GM23248 (cell line): ENCODE data around the gene SEMA3F. TPM values are rescaled to one million over a fixed set of nuclear protein-coding genes. Genes with fewer than 3 reads are reported as not detected.
A peak's percentile ranks its signal among the peaks of the same experiment; 100 is the strongest.

ENCODE experiments used
- DNase-seq: peaks from one replicate; pipeline ENCODE4 v3.0.0-alpha.2; 2015
- H2AFZ ChIP-seq: fragments of 200-600 bp; sonication (generic); 2 replicates; pipeline ENCODE4 v1.6.1; 2016; ENCODE audit warnings: antibody characterized with exemption
- H3F3A ChIP-seq: fragments of 200-600 bp; sonication (generic); 2 replicates; pipeline ENCODE4 v1.6.1; 2016; ENCODE audit warnings: mild to moderate bottlenecking, antibody characterized with exemption, mixed run types; ENCODE audit not compliant: insufficient read depth
- H3K27ac ChIP-seq: fragments of 200-600 bp; sonication (generic); 2 replicates; pipeline ENCODE4 v1.5.1; 2016; ENCODE audit warnings: mild to moderate bottlenecking
- H3K27me3 ChIP-seq: fragments of 200-600 bp; sonication (generic); replicated peaks from 2 replicates; pipeline ENCODE4 v1.6.1; 2016; ENCODE audit warnings: mild to moderate bottlenecking; ENCODE audit not compliant: insufficient read depth
- H3K36me3 ChIP-seq: fragments of 200-600 bp; sonication (generic); 2 replicates; pipeline ENCODE4 v1.6.1; 2016; ENCODE audit warnings: low read depth, mild to moderate bottlenecking
- H3K4me1 ChIP-seq: fragments of 200-600 bp; sonication (generic); 2 replicates; pipeline ENCODE4 v1.6.1; 2016; ENCODE audit warnings: mild to moderate bottlenecking; ENCODE audit not compliant: insufficient read depth
- H3K4me2 ChIP-seq: fragments of 200-600 bp; sonication (generic); one replicate; pipeline ENCODE4 v1.6.1; 2016; ENCODE audit warnings: mild to moderate bottlenecking; ENCODE audit not compliant: unreplicated experiment
- H3K4me3 ChIP-seq: fragments of 200-600 bp; sonication (generic); 2 replicates; pipeline ENCODE4 v1.5.1; 2016; ENCODE audit warnings: mild to moderate bottlenecking
- H3K79me2 ChIP-seq: fragments of 200-600 bp; sonication (generic); 2 replicates; pipeline ENCODE4 v1.6.1; 2016; ENCODE audit warnings: mild to moderate bottlenecking; ENCODE audit not compliant: insufficient read depth
- H3K9ac ChIP-seq: fragments of 200-600 bp; sonication (generic); 2 replicates; pipeline ENCODE4 v1.6.1; 2016; ENCODE audit warnings: mild to moderate bottlenecking
- H3K9me2 ChIP-seq: fragments of 200-600 bp; sonication (generic); 2 replicates; pipeline ENCODE4 v1.6.1; 2016; ENCODE audit warnings: mixed run types, mild to moderate bottlenecking, moderate library complexity; ENCODE audit not compliant: insufficient read depth
- H3K9me3 ChIP-seq: fragments of 200-600 bp; sonication (generic); one replicate; pipeline ENCODE4 v1.6.1; 2017; ENCODE audit warnings: low read depth
- H4K20me1 ChIP-seq: fragments of 200-600 bp; sonication (generic); 2 replicates; pipeline ENCODE4 v1.6.0; 2016; ENCODE audit not compliant: insufficient read depth
- EZH2 ChIP-seq: fragments of 200-600 bp; sonication (generic); IDR thresholded peaks from 2 replicates; pipeline ENCODE4 v1.6.1; 2018; ENCODE audit warnings: antibody characterized with exemption, mild to moderate bottlenecking; ENCODE audit not compliant: insufficient read depth, poor library complexity, severe bottlenecking
- EZH2phosphoT487 ChIP-seq: fragments of 200-600 bp; sonication (generic); IDR thresholded peaks from 2 replicates; pipeline ENCODE4 v1.6.1; 2018; ENCODE audit warnings: antibody characterized with exemption, moderate library complexity, mild to moderate bottlenecking, low read depth; ENCODE audit not compliant: insufficient read depth
- WGBS, 2 experiments: methylation state at CpG; one replicate each; pipeline ENCODE4 v1.1.6; 2015 to 2017; ENCODE audit warnings: low lambda C conversion rate in 2 of 2, low coverage in 1 of 2; ENCODE audit errors: missing lambda C conversion rate in 2 of 2; 5-methylcytosine and 5-hydroxymethylcytosine counted together
- in situ Hi-C: fragments of 300-500 bp; cut with MboI; formaldehyde crosslinking; loops from 2 replicates; pipeline ENCODE4 v1.15.0; 2020
- polyA plus RNA-seq: library from polyadenylated mRNA; unstranded; fragments of >200 nt; fragmentation: Nextera tagmentation; extraction: Ambion mirVana; gene quantifications from 2 replicates; pipeline ENCODE4 v1.2.1, GENCODE V29; 2016
- total RNA-seq: library from RNA; depleted of rRNA; stranded (reverse); fragments of >200 nt; shearing (Covaris generic); gene quantifications from 2 replicates; pipeline ENCODE4 v1.2.3, GENCODE V29; 2014

Gene SEMA3F
- total and polyA plus RNA-seq, 2 experiments from 2014 or later = 0.54 to 3.2 TPM

- peaks cover 4% of the 10 kb centered on the region; the same call in 1 of the 2 replicates for H3F3A ChIP-seq
- H2AFZ ChIP-seq = no peak overlapping the region
- no peaks in the 10 kb centered on the region for H3K9me2 ChIP-seq
- DNase-seq = no peak
- H4K20me1 ChIP-seq = no peaks in the 10 kb centered on the region
- no peaks in the 10 kb centered on the region for H3K9me3 ChIP-seq
- no peaks in the 10 kb centered on the region for H3K36me3 ChIP-seq
- WGBS, 2 experiments = 71 to 75% methylated on average over 4 of the region's 4 CpGs
- no peak overlapping the region for H3K9ac ChIP-seq
- no peak overlapping the region for H3K4me2 ChIP-seq
- H3K79me2 ChIP-seq = peaks cover 21% of the 10 kb centered on the region
- no peak overlapping the region for H3K27ac ChIP-seq
- H3K4me1 ChIP-seq = peaks cover 5% of the 10 kb centered on the region
- TF ChIP-seq EZH2phosphoT487 (no peak), EZH2 (no peak)
- in situ Hi-C loops = no loop called here
- H3K4me3 ChIP-seq = no peak overlapping the region
- no peaks in the 10 kb centered on the region for H3K27me3 ChIP-seq
These were observed 78.1 kb downstream of the SEMA3F start for GRCh38 chr3:50233176-50233575.

GRCh38 chr3:50235716-50236483 is 80.8 kb downstream of the SEMA3F start, which contains the start of gene GNAI2:
TSS of gene GNAI2 (plus strand) at chr3:50236204. CDS start at chr3:50236336, 132 bp downstream.
- H4K20me1 ChIP-seq = no peaks in the 10 kb centered on the region
- in situ Hi-C loops = no loop called here
- H3K9me2 ChIP-seq = no peaks in the 10 kb centered on the region
- 2% methylated on average over 42 to 75 of the region's 75 CpGs for WGBS, 2 experiments
- TF ChIP-seq EZH2 = no peak
- TF ChIP-seq EZH2phosphoT487 = no peak
- peaks cover 4% of the 10 kb centered on the region; the same call in 1 of the 2 replicates for H3F3A ChIP-seq
- H3K4me2 ChIP-seq = peak within 1 kb of the TSS; percentile 97
- H3K4me1 ChIP-seq = peaks cover 15% of the 10 kb centered on the region
- peak within 1 kb of the TSS; percentile 94 for H3K4me3 ChIP-seq
- peak; percentile 100 for DNase-seq
- no peaks in the 10 kb centered on the region for H3K27me3 ChIP-seq
- H3K27ac ChIP-seq = peak within 1 kb of the TSS; percentile 68
- peak within 1 kb of the TSS; percentile 89 for H3K9ac ChIP-seq
- H2AFZ ChIP-seq = peak within 1 kb of the TSS; percentile 77
- H3K9me3 ChIP-seq = no peaks in the 10 kb centered on the region
- H3K79me2 ChIP-seq = peaks cover 48% of the 10 kb centered on the region
- no peaks in the 10 kb centered on the region for H3K36me3 ChIP-seq

- in situ Hi-C loops = no loop called here
- H3F3A ChIP-seq = peaks cover 4% of the 10 kb centered on the region; the same call in 1 of the 2 replicates
- H3K9me2 ChIP-seq = no peaks in the 10 kb centered on the region
- H3K4me2 ChIP-seq = peak overlapping the region; percentile 97
- peak overlapping the region; percentile 94 for H3K4me3 ChIP-seq
- H3K27me3 ChIP-seq = no peaks in the 10 kb centered on the region
- WGBS, 2 experiments = 0 to 1% methylated on average over 12 to 13 of the region's 13 CpGs
- no peaks in the 10 kb centered on the region for H4K20me1 ChIP-seq
- peak overlapping the region; percentile 68 for H3K27ac ChIP-seq
- no peak overlapping the region for H2AFZ ChIP-seq
- H3K9me3 ChIP-seq = no peaks in the 10 kb centered on the region
- peaks cover 56% of the 10 kb centered on the region for H3K79me2 ChIP-seq
- H3K9ac ChIP-seq = peak overlapping the region; percentile 89
- no peaks in the 10 kb centered on the region for H3K36me3 ChIP-seq
- H3K4me1 ChIP-seq = peaks cover 15% of the 10 kb centered on the region
- DNase-seq = no peak
- no peak for TF ChIP-seq EZH2
These were observed 81.5 kb downstream of the SEMA3F start for GRCh38 chr3:50236484-50237132.

GRCh38 chr3:50237133-50237651 is 82.1 kb downstream of the SEMA3F start:
- Histone ChIP-seq H3K27me3 (no peaks in the 10 kb centered on the region), H3K9me2 (no peaks in the 10 kb centered on the region), H3F3A (peaks cover 4% of the 10 kb centered on the region; the same call in 1 of the 2 replicates), H3K9ac (peak overlapping the region; percentile 89), H3K27ac (peak overlapping the region; percentile 68), H4K20me1 (no peaks in the 10 kb centered on the region), H3K4me2 (peak overlapping the region; percentile 97), H3K36me3 (no peaks in the 10 kb centered on the region), H3K4me1 (peaks cover 15% of the 10 kb centered on the region), H3K79me2 (peaks cover 61% of the 10 kb centered on the region), H3K9me3 (no peaks in the 10 kb centered on the region), H3K4me3 (peak overlapping the region; percentile 94), H2AFZ (no peak overlapping the region)
- DNase-seq = peak; percentile 69
- in situ Hi-C loops = no loop called here
- TF ChIP-seq EZH2 = no peak
- TF ChIP-seq EZH2phosphoT487 = no peak
- 1% methylated on average over 7 of the region's 7 CpGs for WGBS, 2 experiments
